HCT116 (cell line): ENCODE data around the gene KNL1. TPM values are rescaled to one million over a fixed set of nuclear protein-coding genes. Genes with fewer than 3 reads are reported as not detected.

ENCODE experiments used
- ATAC-seq: fragments of 200-7000 bp; cut with Tn5 transposase; 2 replicates; pipeline ENCODE4 v1.9.1; 2020; ENCODE audit warnings: mild to moderate bottlenecking, moderate library complexity
- BruUV-seq: library from RNA; stranded (reverse); fragments of 400-500 nt; replicated peaks from 2 replicates; lab custom pipeline; 2021; lab: Mats Ljungman, UMichigan
- CTCF ChIA-PET: fragments of 300-600 bp; sonication (Branson Sonifier 250); formaldehyde crosslinking; loops from one replicate; lab custom pipeline; 2021; ENCODE audit warnings: antibody characterized with exemption; lab: Charles Lee
- POLR2A ChIA-PET: fragments of 300-600, 350-600 bp; sonication (Branson Sonifier 250); formaldehyde crosslinking; loops from one replicate; lab custom pipeline; 2021; ENCODE audit warnings: antibody characterized with exemption; lab: Charles Lee
- RAD21 ChIA-PET, 2 experiments: fragments of 300-600 bp; sonication (Branson Sonifier 250); formaldehyde crosslinking; loops; one replicate each; lab custom pipeline; 2023; ENCODE audit warnings: low total read pairs in 2 of 2; ENCODE audit not compliant: uncharacterized antibody in 2 of 2, unreplicated experiment in 2 of 2, low non-redundant PET in 1 of 2; lab: Charles Lee
- DNase-seq: peaks from one replicate; pipeline ENCODE4 v3.0.0-alpha.2; 2010; ENCODE audit warnings: low read depth, low spot score
- H2AFZ ChIP-seq: fragments of 200-600 bp; shearing (Covaris generic), sonication (generic); 2 replicates; pipeline ENCODE4 v1.6.1; 2017; ENCODE audit warnings: low read depth, mixed run types, mixed read lengths, antibody characterized with exemption, low read length; ENCODE audit not compliant: poor library complexity, severe bottlenecking
- H3K27ac ChIP-seq: 2 replicates; pipeline ENCODE4 v1.5.1; 2012; ENCODE audit warnings: low read depth, low read length
- H3K27me3 ChIP-seq: fragments of 200-600 bp; sonication (generic); 2 replicates; pipeline ENCODE4 v1.6.1; 2016; ENCODE audit warnings: mixed run types, low read length, mixed read lengths; ENCODE audit not compliant: insufficient read depth
- H3K36me3 ChIP-seq, 2 experiments: fragments of 200-500 bp in 1 of 2; fragments of 200-600 bp in 1 of 2; sonication (Bioruptor generic) in 1 of 2; sonication (generic) in 1 of 2; 2 replicates each; pipeline versions ENCODE4 v1.5.1 to v1.6.1; 2014 to 2016; ENCODE audit warnings: low read length in 2 of 2, inconsistent platforms in 1 of 2, mixed read lengths in 1 of 2, mixed run types in 1 of 2; ENCODE audit not compliant: insufficient read depth in 2 of 2, control insufficient read depth in 1 of 2
- H3K4me1 ChIP-seq, 2 experiments: fragments of 200-600 bp in 1 of 2; sonication (generic) in 1 of 2; 2 replicates each; pipeline versions ENCODE4 v1.5.1 to v1.6.1; 2012 to 2017; ENCODE audit warnings: low read length in 2 of 2, inconsistent platforms in 1 of 2, mild to moderate bottlenecking in 1 of 2, mixed read lengths in 1 of 2, mixed run types in 1 of 2, moderate library complexity in 1 of 2; ENCODE audit not compliant: insufficient read depth in 2 of 2, control insufficient read depth in 1 of 2
- H3K4me2 ChIP-seq: fragments of 200-600 bp; sonication (generic); 2 replicates; pipeline ENCODE4 v1.6.1; 2017; ENCODE audit warnings: mixed run types, low read length, mixed read lengths
- H3K4me3 ChIP-seq, 2 experiments: fragments of 200-600 bp in 1 of 2; sonication (generic) in 1 of 2; replicated peaks in 1 of 2; 2 replicates each; pipeline ENCODE4 v1.5.1; 2011 to 2016; ENCODE audit warnings: low read length in 2 of 2, control low read depth in 1 of 2, low read depth in 1 of 2, mild to moderate bottlenecking in 1 of 2, mixed read lengths in 1 of 2, mixed run types in 1 of 2
- H3K79me2 ChIP-seq: fragments of 200-600 bp; sonication (generic); 2 replicates; pipeline ENCODE4 v1.6.1; 2017; ENCODE audit warnings: mild to moderate bottlenecking, mixed run types, low read length, moderate library complexity, mixed read lengths; ENCODE audit not compliant: insufficient read depth
- H3K9ac ChIP-seq: fragments of 200-600 bp; sonication (generic); 2 replicates; pipeline ENCODE4 v1.6.1; 2016; ENCODE audit warnings: low read length, mixed read lengths
- H3K9me2 ChIP-seq: fragments of 200-600 bp; sonication (generic), shearing (Covaris generic); 2 replicates; pipeline ENCODE4 v1.6.1; 2017; ENCODE audit warnings: mixed run types, mild to moderate bottlenecking, moderate library complexity; ENCODE audit not compliant: insufficient read depth
- H3K9me3 ChIP-seq, 2 experiments: fragments of 200-500 bp in 1 of 2; fragments of 200-600 bp in 1 of 2; sonication (Bioruptor generic) in 1 of 2; sonication (generic) in 1 of 2; 2 replicates each; pipeline ENCODE4 v1.6.1; 2014 to 2017; ENCODE audit warnings: low read length in 2 of 2, mixed read lengths in 2 of 2, inconsistent platforms in 1 of 2, low read depth in 1 of 2, mild to moderate bottlenecking in 1 of 2, mixed run types in 1 of 2, moderate library complexity in 1 of 2; ENCODE audit not compliant: control insufficient read depth in 1 of 2, insufficient read depth in 1 of 2
- H4K20me1 ChIP-seq: fragments of 200-600 bp; sonication (generic), shearing (Covaris generic); 2 replicates; pipeline ENCODE4 v1.6.1; 2017; ENCODE audit warnings: mixed run types, mild to moderate bottlenecking, moderate library complexity; ENCODE audit not compliant: insufficient read depth
- CBX3 ChIP-seq: IDR thresholded peaks from 2 replicates; pipeline ENCODE4 v1.6.1; 2012; ENCODE audit warnings: low read depth
- CEBPB ChIP-seq: IDR thresholded peaks from 2 replicates; pipeline ENCODE4 v1.6.1; 2012; ENCODE audit warnings: low read depth
- EGR1 ChIP-seq: IDR thresholded peaks from 2 replicates; pipeline ENCODE4 v1.6.1; 2012; ENCODE audit warnings: low read depth
- EZH2 ChIP-seq: fragments of 200-600 bp; sonication (generic); IDR thresholded peaks from 2 replicates; pipeline ENCODE4 v1.6.1; 2017; ENCODE audit warnings: antibody characterized with exemption, mixed run types
- EZH2phosphoT487 ChIP-seq: fragments of 200-600 bp; IDR thresholded peaks from 2 replicates; pipeline ENCODE4 v1.6.1; 2018; ENCODE audit warnings: antibody characterized with exemption, borderline replicate concordance
- JUND ChIP-seq: IDR thresholded peaks from 2 replicates; pipeline ENCODE4 v1.6.1; 2012
- POLR2A ChIP-seq: IDR thresholded peaks from 2 replicates; pipeline ENCODE4 v1.7.0; 2011; ENCODE audit warnings: borderline replicate concordance; ENCODE audit not compliant: insufficient read depth, insufficient read length; ENCODE audit errors: extremely low read depth
- POLR2AphosphoS5 ChIP-seq: IDR thresholded peaks from 2 replicates; pipeline ENCODE4 v1.6.1; 2011; ENCODE audit warnings: mild to moderate bottlenecking, low read depth, low read length, moderate library complexity
- SP1 ChIP-seq: IDR thresholded peaks from 2 replicates; pipeline ENCODE4 v1.6.1; 2012; ENCODE audit warnings: low read depth
- SRF ChIP-seq: IDR thresholded peaks from 2 replicates; pipeline ENCODE4 v1.6.1; 2012; ENCODE audit warnings: low read depth
- TCF7L2 ChIP-seq: IDR thresholded peaks from 2 replicates; pipeline ENCODE4 v1.7.0; 2011; ENCODE audit warnings: borderline replicate concordance, inconsistent platforms; ENCODE audit not compliant: insufficient read depth, insufficient read length; ENCODE audit errors: extremely low read depth
- ZFX ChIP-seq: fragments of 450-650 bp; IDR thresholded peaks from 2 replicates; pipeline ENCODE4 v1.6.1; 2017
- ZNF274 ChIP-seq: fragments of 200-500 bp; sonication (Bioruptor generic); IDR thresholded peaks from 2 replicates; pipeline ENCODE4 v1.6.1; 2014; ENCODE audit warnings: mild to moderate bottlenecking, low read depth, low read length, inconsistent platforms
- intact Hi-C: fragments of 100-400 bp; cut with micrococcal nuclease; formaldehyde crosslinking; loops from 2 replicates; pipeline ENCODE4 v1.10.0; 2022
- total RNA-seq: library from RNA; stranded (reverse); gene quantifications from one replicate; pipeline ENCODE4 v1.2.1, GENCODE V29; 2021; ENCODE audit not compliant: unreplicated experiment
- TF ChIP-seq, protein P1 (sequence below): IDR thresholded peaks from 2 replicates; pipeline ENCODE4 v1.6.1; 2012
- TF ChIP-seq, protein P2 (sequence below): IDR thresholded peaks from 2 replicates; pipeline ENCODE4 v1.6.1; 2012; ENCODE audit warnings: low read depth
- TF ChIP-seq, protein P3 (sequence below): IDR thresholded peaks from 2 replicates; pipeline ENCODE4 v1.6.1; 2012
- TF ChIP-seq, protein P4 (sequence below), 3 experiments: fragments of 200-600 bp in 1 of 3; sonication (generic) in 1 of 3; IDR thresholded peaks in 2 of 3; conservative IDR thresholded peaks in 1 of 3; 2 replicates each; pipeline ENCODE4 v1.5.1; 2012 to 2017; ENCODE audit warnings: low read depth in 2 of 3, low read length in 2 of 3, antibody characterized with exemption in 1 of 3, borderline replicate concordance in 1 of 3, control low read depth in 1 of 3, mild to moderate bottlenecking in 1 of 3, mixed read lengths in 1 of 3, mixed run types in 1 of 3, moderate library complexity in 1 of 3; ENCODE audit not compliant: insufficient read depth in 1 of 3
- TF ChIP-seq, protein P5 (sequence below): IDR thresholded peaks from 2 replicates; pipeline ENCODE4 v1.6.1; 2011; ENCODE audit warnings: mild to moderate bottlenecking, low read length, moderate library complexity; ENCODE audit not compliant: insufficient replicate concordance; ENCODE audit errors: extremely low read depth

The KNL1 gene
- total RNA-seq, 1 experiment from 2014 or later: 30.6 TPM

DNA sequence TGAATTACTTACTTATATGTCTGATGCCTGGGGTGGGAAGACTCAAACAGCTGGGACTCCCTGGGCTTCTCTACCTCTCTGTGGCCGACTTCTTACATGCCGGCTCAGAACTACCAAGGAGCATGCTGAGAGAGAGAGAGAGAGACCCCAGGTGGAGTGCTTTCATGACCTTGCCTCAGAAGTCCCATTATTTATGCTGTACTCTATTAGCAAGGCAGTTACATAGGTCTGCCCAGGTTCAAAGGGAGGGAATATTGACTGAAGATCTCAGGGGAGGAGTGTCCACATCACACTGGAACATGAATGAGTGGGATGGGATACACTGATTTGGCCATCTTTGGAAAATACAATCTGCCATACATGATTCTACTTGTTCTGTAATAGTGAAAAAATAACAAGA lies 45.4 kb upstream of the KNL1 start:
- Histone ChIP-seq H3K4me3 (no peak overlapping the region), H3K9me3 (no peaks in the 10 kb centered on the region), H3K79me2 (no peaks in the 10 kb centered on the region), H3K9me2 (no peaks in the 10 kb centered on the region), H3K27me3 (no peaks in the 10 kb centered on the region), H4K20me1 (no peaks in the 10 kb centered on the region), H3K9ac (no peak overlapping the region), H3K4me1 (no peaks in the 10 kb centered on the region), H2AFZ (no peak overlapping the region), H3K4me2 (no peak overlapping the region), H3K27ac (no peak overlapping the region), H3K36me3 (no peaks in the 10 kb centered on the region; a peak in 1 of 4 replicates)
- ChIA-PET RAD21 (no interaction called here), POLR2A (no interaction called here), CTCF (no interaction called here)
- no TSS peak for BruUV-seq
- intact Hi-C loops: no loop called here
- TF ChIP-seq ZFX (no peak), POLR2AphosphoS5 (no peak), SRF (no peak), CBX3 (no peak), TCF7L2 (no peak), EGR1 (no peak), SP1 (no peak), EZH2phosphoT487 (no peak), JUND (no peak), POLR2A (no peak), EZH2 (no peak), ZNF274 (no peak), CEBPB (no peak)
- TF ChIP-seq, protein P1, sequence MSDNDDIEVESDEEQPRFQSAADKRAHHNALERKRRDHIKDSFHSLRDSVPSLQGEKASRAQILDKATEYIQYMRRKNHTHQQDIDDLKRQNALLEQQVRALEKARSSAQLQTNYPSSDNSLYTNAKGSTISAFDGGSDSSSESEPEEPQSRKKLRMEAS: no peak
- TF ChIP-seq, protein P2, sequence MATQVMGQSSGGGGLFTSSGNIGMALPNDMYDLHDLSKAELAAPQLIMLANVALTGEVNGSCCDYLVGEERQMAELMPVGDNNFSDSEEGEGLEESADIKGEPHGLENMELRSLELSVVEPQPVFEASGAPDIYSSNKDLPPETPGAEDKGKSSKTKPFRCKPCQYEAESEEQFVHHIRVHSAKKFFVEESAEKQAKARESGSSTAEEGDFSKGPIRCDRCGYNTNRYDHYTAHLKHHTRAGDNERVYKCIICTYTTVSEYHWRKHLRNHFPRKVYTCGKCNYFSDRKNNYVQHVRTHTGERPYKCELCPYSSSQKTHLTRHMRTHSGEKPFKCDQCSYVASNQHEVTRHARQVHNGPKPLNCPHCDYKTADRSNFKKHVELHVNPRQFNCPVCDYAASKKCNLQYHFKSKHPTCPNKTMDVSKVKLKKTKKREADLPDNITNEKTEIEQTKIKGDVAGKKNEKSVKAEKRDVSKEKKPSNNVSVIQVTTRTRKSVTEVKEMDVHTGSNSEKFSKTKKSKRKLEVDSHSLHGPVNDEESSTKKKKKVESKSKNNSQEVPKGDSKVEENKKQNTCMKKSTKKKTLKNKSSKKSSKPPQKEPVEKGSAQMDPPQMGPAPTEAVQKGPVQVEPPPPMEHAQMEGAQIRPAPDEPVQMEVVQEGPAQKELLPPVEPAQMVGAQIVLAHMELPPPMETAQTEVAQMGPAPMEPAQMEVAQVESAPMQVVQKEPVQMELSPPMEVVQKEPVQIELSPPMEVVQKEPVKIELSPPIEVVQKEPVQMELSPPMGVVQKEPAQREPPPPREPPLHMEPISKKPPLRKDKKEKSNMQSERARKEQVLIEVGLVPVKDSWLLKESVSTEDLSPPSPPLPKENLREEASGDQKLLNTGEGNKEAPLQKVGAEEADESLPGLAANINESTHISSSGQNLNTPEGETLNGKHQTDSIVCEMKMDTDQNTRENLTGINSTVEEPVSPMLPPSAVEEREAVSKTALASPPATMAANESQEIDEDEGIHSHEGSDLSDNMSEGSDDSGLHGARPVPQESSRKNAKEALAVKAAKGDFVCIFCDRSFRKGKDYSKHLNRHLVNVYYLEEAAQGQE: no peak
- TF ChIP-seq, protein P3, sequence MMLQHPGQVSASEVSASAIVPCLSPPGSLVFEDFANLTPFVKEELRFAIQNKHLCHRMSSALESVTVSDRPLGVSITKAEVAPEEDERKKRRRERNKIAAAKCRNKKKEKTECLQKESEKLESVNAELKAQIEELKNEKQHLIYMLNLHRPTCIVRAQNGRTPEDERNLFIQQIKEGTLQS: no peak
- TF ChIP-seq, protein P4, sequence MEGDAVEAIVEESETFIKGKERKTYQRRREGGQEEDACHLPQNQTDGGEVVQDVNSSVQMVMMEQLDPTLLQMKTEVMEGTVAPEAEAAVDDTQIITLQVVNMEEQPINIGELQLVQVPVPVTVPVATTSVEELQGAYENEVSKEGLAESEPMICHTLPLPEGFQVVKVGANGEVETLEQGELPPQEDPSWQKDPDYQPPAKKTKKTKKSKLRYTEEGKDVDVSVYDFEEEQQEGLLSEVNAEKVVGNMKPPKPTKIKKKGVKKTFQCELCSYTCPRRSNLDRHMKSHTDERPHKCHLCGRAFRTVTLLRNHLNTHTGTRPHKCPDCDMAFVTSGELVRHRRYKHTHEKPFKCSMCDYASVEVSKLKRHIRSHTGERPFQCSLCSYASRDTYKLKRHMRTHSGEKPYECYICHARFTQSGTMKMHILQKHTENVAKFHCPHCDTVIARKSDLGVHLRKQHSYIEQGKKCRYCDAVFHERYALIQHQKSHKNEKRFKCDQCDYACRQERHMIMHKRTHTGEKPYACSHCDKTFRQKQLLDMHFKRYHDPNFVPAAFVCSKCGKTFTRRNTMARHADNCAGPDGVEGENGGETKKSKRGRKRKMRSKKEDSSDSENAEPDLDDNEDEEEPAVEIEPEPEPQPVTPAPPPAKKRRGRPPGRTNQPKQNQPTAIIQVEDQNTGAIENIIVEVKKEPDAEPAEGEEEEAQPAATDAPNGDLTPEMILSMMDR (IDR thresholded peaks at IDR 0.05 in 2 of 3, conservative IDR thresholded peaks at IDR 0.05 in 1 of 3; ENCODE audit: borderline replicate concordance in 1 of 3, insufficient read depth in 1 of 3, low read depth in 2 of 3, low read length in 2 of 3): no peak
- TF ChIP-seq, protein P5, sequence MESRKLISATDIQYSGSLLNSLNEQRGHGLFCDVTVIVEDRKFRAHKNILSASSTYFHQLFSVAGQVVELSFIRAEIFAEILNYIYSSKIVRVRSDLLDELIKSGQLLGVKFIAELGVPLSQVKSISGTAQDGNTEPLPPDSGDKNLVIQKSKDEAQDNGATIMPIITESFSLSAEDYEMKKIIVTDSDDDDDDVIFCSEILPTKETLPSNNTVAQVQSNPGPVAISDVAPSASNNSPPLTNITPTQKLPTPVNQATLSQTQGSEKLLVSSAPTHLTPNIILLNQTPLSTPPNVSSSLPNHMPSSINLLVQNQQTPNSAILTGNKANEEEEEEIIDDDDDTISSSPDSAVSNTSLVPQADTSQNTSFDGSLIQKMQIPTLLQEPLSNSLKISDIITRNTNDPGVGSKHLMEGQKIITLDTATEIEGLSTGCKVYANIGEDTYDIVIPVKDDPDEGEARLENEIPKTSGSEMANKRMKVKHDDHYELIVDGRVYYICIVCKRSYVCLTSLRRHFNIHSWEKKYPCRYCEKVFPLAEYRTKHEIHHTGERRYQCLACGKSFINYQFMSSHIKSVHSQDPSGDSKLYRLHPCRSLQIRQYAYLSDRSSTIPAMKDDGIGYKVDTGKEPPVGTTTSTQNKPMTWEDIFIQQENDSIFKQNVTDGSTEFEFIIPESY: no peak
- ATAC-seq (no peak), DNase-seq (no peak)
